Psoas muscle (tissue), 8 donors: ENCODE measurements around the gene TYMP. TPM values are rescaled to one million over a fixed set of nuclear protein-coding genes. Genes with fewer than 3 reads are reported as not detected.
"Not testable (repeated sequence)": the region's sequence is repeated elsewhere in the genome, so short reads cannot be mapped to it uniquely, and the experiment has no call there.

ENCODE experiments used
- ATAC-seq, 4 donors: fragments of 200-7000 bp; cut with Tn5 transposase; one replicate each; pipeline ENCODE4 v1.9.1; 2020; ENCODE audit warnings: moderate library complexity in 3 of 4, mild to moderate bottlenecking in 2 of 4
- DNase-seq, 2 donors: peaks; one replicate each; pipeline ENCODE4 v3.0.0-alpha.2; 2020
- H3K27ac ChIP-seq: fragments of 200-600 bp; one replicate; pipeline ENCODE4 v1.8.0; 2022
- H3K27me3 ChIP-seq, 3 donors: fragments of 200-600 bp in 1 of 3; one replicate each; pipeline versions ENCODE4 v1.6.1 to v1.8.0; 2013 to 2022; ENCODE audit warnings: low read length in 2 of 3, mild to moderate bottlenecking in 2 of 3, moderate library complexity in 1 of 3; ENCODE audit not compliant: insufficient read depth in 3 of 3
- H3K36me3 ChIP-seq, 2 donors: fragments of 200-600 bp in 1 of 2; one replicate each; pipeline versions ENCODE4 v1.6.1 to v1.8.0; 2013 to 2022; ENCODE audit warnings: low read depth in 1 of 2, mild to moderate bottlenecking in 1 of 2, moderate library complexity in 1 of 2; ENCODE audit not compliant: insufficient read depth in 1 of 2
- H3K4me1 ChIP-seq: fragments of 200-600 bp; one replicate; pipeline ENCODE4 v1.8.0; 2022
- H3K4me3 ChIP-seq: fragments of 200-600 bp; one replicate; pipeline ENCODE4 v1.8.0; 2022; ENCODE audit warnings: mild to moderate bottlenecking
- H3K9me3 ChIP-seq: fragments of 200-600 bp; one replicate; pipeline ENCODE4 v1.8.0; 2022
- CTCF ChIP-seq: fragments of 200-600 bp; IDR thresholded peaks from one replicate; pipeline ENCODE4 v1.8.0; 2022; ENCODE audit warnings: antibody characterized with exemption
- WGBS, 3 donors: extraction: QIAGEN DNeasy Blood & Tissue Kit; methylation state at CpG; one replicate each; pipeline versions ENCODE4 v1.1.6 to v1.1.7; 2013; 5-methylcytosine and 5-hydroxymethylcytosine counted together
- intact Hi-C, 2 donors: fragments of 100-400 bp; cut with DNase I; formaldehyde crosslinking; loops; one replicate each; pipeline versions ENCODE4 v1.11.0 to v1.14.2; 2022
- polyA plus RNA-seq, 3 donors: library from polyadenylated mRNA; stranded (reverse); fragments of 200-250 nt; gene quantifications; one replicate each; pipeline ENCODE4 v1.2.3, GENCODE V29; 2013
- total RNA-seq, 4 donors: library from RNA; stranded (reverse); fragmentation: NEBNext Ultra II Directional in 2 of 4; extraction: Animal tissue kit (Norgen Biotek cat#: 25700) in 2 of 4; gene quantifications; one replicate each; pipeline versions ENCODE4 v1.2.1 to v1.2.4, GENCODE V29; 2021 to 2023
- donor health status: healthy with polysubstance abuse.
- donor health status: DM: no; HTN: no; CAD: no; lungs with moderate emphysema.
- donor health status: Bipolar disorder and iron deficiency.
- donor health status: healthy.
- donor health status: DM: yes; HTN: yes; CAD: no.
- donor health status: DM: no; HTN: no; CAD: no.
- donor health status: DM: no; HTN: no; CAD: no.
- donor health status: DM: yes; HTN: yes; CAD: no.

Gene TYMP
- total and polyA plus RNA-seq, 7 donors = 5.0 to 26.0 (median 12.0) TPM

- peak overlapping the region; percentile 80 for H3K27ac ChIP-seq
- H3K36me3 ChIP-seq = no peaks in the 10 kb centered on the region
- H3K9me3 ChIP-seq = no peaks in the 10 kb centered on the region
- DNase-seq (no peak), ATAC-seq (no peak)
- TF ChIP-seq CTCF = no peak
- peaks cover 5% of the 10 kb centered on the region for H3K4me1 ChIP-seq
- WGBS, 3 donors = 78 to 86% (median 83%) methylated on average over 10 of the region's 10 CpGs
- intact Hi-C loops = no loop called here
- no peak overlapping the region for H3K4me3 ChIP-seq
- H3K27me3 ChIP-seq = peaks cover 0 to 27% (median 2%) of the 10 kb centered on the region in 3 donors
Observed at GRCh38 chr22:50540381-50540780, 10.6 kb upstream of the TYMP start.

- Histone ChIP-seq H3K27ac (peak overlapping the region; percentile 80), H3K4me3 (no peak overlapping the region), H3K4me1 (peaks cover 5% of the 10 kb centered on the region), H3K27me3 (peaks cover 0 to 37% (median 6%) of the 10 kb centered on the region in 3 donors), H3K36me3 (no peaks in the 10 kb centered on the region), H3K9me3 (no peaks in the 10 kb centered on the region)
- no peak for TF ChIP-seq CTCF
- intact Hi-C loops = no loop called here
- ATAC-seq (no peak), DNase-seq (no peak)
- WGBS, 3 donors = 78 to 88% (median 86%) methylated on average over 13 of the region's 13 CpGs
Observed at GRCh38 chr22:50537765-50538164, 8.0 kb upstream of the TYMP start.

- TF ChIP-seq CTCF = no peak
- intact Hi-C loops = no loop called here
- Histone ChIP-seq H3K36me3 (no peaks in the 10 kb centered on the region), H3K4me1 (peaks cover 14% of the 10 kb centered on the region), H3K27ac (no peak overlapping the region), H3K9me3 (no peaks in the 10 kb centered on the region), H3K27me3 (peaks cover 0 to 53% (median 9%) of the 10 kb centered on the region in 3 donors), H3K4me3 (no peak overlapping the region)
- no peak for ATAC-seq
- WGBS, 3 donors = 46 to 60% (median 51%) methylated on average over 3 of the region's 3 CpGs
- DNase-seq = no peak
Observed at GRCh38 chr22:50536226-50536625, 6.4 kb upstream of the TYMP start.

- TF ChIP-seq CTCF = no peak
- Histone ChIP-seq H3K4me1 (peaks cover 21% of the 10 kb centered on the region), H3K27me3 (peaks cover 0 to 60% (median 19%) of the 10 kb centered on the region in 3 donors), H3K4me3 (no peak overlapping the region), H3K9me3 (no peaks in the 10 kb centered on the region), H3K27ac (no peak overlapping the region), H3K36me3 (no peaks in the 10 kb centered on the region)
- 81 to 89% (median 87%) methylated on average over 7 of the region's 8 CpGs for WGBS, 3 donors
- DNase-seq = no peak
- no peak for ATAC-seq
- intact Hi-C loops = no loop called here
Observed at GRCh38 chr22:50535113-50535512, 5.3 kb upstream of the TYMP start.

GRCh38 chr22:50533856-50534711, 4.3 kb upstream of the TYMP start:
- Histone ChIP-seq H3K4me1 (peaks cover 18% of the 10 kb centered on the region), H3K27me3 (peaks cover 0 to 70% (median 25%) of the 10 kb centered on the region in 3 donors)
- not testable (repeated sequence) for H3K36me3 ChIP-seq, H3K9me3 ChIP-seq, H3K27ac ChIP-seq, ATAC-seq, H3K4me3 ChIP-seq
- DNase-seq = peak in 1 of 2 donors; percentile 60
- intact Hi-C loops = loop anchor here in 1 of 2 donors (5.0 kb wide), 1 partner anchor 88 kb away; no protein-coding TSS in a partner anchor
- 48 to 59% (median 51%) methylated on average over 21 of the region's 21 CpGs for WGBS, 3 donors
